Activated naive CD8-positive, alpha-beta T cell treated with anti-CD3 and anti-CD28 coated beads, Interleukin-2, amount 50 U/mL, for 24 hours (primary cell): ENCODE measurements around the gene ESF1.

Experiments
- ATAC-seq: fragments of 150-1000 bp; cut with Tn5 transposase; one replicate; pipeline ENCODE4 v1.10.0; 2021
- DNase-seq: peaks from one replicate; pipeline ENCODE4 v3.0.0; 2021
- H3K27ac Mint-ChIP-seq: one replicate; pipeline ENCODE4 v1.8.0; 2021; ENCODE audit warnings: mild to moderate bottlenecking, mixed read lengths
- H3K27me3 Mint-ChIP-seq: one replicate; pipeline ENCODE4 v1.8.0; 2021; ENCODE audit warnings: mixed read lengths
- H3K36me3 Mint-ChIP-seq: one replicate; pipeline ENCODE4 v1.8.0; 2021; ENCODE audit warnings: low read depth, mixed read lengths
- H3K4me1 Mint-ChIP-seq: one replicate; pipeline ENCODE4 v1.8.0; 2021; ENCODE audit warnings: mixed read lengths
- H3K4me3 Mint-ChIP-seq: one replicate; pipeline ENCODE4 v1.8.0; 2021; ENCODE audit warnings: mild to moderate bottlenecking, moderate library complexity, mixed read lengths
- H3K9me3 Mint-ChIP-seq: one replicate; pipeline ENCODE4 v1.8.0; 2021; ENCODE audit warnings: mixed read lengths

Gene ESF1

GRCh38 chr20:13665709-13666395 is 118.9 kb downstream of the ESF1 start:
- DNase-seq (no peak), ATAC-seq (no peak)
- H3K4me1 Mint-ChIP-seq, result no peaks in the 10 kb centered on the region
- no peak overlapping the region for H3K4me3 Mint-ChIP-seq
- H3K27ac Mint-ChIP-seq, result no peak overlapping the region
- H3K9me3 Mint-ChIP-seq, result no peaks in the 10 kb centered on the region
- no peaks in the 10 kb centered on the region for H3K36me3 Mint-ChIP-seq
- H3K27me3 Mint-ChIP-seq, result peaks cover 15% of the 10 kb centered on the region
